ENCODE results near the gene EFHB.
"Not testable (repeated sequence)": the region's sequence is repeated elsewhere in the genome, so short reads cannot be mapped to it uniquely, and the experiment has no call there.

EFHB gene

DNA sequence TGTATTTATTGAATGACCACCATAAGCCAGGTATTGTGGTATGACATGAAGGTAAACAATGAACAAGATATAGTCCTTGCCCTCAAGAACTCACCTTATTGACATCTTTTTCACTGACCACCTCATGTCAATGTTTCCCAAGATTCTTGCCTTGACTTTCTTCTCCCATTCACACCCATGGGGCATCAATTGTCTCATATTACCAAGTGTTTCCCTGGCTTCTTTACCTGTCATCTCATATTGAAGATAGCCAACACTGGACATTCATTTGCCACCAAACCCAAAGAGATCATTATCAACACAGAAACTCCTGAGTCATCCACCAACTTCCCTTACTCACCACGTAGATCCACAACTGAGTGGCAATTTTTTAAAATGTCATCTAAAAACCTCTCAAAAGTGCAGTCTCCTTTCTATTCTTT lies 2.2 kb downstream of the EFHB start:
- no peak for DNase-seq (ENCODE audit: low read depth)

DNA sequence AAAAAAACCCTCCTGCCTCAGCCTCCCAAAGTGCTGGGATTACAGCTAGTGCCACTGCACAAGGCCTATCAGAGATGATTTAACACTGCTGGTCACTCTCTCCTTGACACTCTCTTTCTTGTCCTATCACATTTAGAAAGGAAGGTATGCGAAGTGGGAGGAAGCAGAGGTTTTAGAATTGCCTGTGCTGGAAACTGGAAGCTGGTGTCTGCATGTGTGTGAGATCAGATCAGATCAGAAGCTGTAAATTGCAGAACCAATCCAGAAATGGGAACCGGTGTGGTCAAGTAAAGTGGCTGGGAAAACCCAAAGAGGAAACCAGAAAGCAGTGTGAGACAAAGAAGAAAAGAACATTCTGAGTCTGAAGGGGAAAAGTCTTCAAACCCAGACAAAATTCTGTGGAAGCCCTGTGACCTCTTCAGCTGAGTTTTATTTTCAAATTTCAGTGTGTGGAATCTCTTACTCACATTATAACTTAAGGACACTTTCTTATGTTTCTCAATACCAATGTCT lies 2.8 kb downstream of the EFHB start:
- DNase-seq (ENCODE audit: low read depth): no peak

DNA sequence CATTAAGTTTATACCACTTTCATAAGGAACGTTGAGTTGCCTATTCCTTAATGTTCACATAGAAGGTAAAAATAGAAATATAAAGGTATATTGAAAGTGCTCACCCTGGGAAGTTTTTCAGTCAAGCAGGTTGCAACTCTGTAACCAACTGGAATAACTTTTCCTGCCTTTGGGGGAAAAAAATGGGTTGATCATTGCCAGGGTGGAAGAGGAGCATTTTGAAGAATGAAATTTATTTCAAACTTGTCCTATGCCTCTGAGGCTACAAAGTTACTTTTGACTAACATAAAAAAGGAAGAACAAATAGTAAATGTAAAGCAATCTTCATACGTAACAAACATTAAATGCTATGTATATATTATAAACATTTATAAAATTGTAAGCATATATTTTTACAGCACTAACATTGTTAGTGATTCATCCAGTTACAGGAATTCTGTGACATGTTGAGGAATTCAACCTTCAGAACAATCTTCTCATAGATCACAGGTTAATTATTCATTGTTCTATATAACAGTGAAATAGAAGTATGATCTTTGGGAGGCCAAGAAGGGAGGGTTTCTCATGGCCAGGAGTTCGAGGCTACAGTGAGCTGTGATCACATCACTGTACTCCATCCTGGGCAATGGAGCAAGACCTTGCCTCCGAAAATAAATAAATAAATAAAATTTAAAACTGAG lies 13.5 kb downstream of the EFHB start:
- DNase-seq (ENCODE audit: low read depth): no peak

DNA sequence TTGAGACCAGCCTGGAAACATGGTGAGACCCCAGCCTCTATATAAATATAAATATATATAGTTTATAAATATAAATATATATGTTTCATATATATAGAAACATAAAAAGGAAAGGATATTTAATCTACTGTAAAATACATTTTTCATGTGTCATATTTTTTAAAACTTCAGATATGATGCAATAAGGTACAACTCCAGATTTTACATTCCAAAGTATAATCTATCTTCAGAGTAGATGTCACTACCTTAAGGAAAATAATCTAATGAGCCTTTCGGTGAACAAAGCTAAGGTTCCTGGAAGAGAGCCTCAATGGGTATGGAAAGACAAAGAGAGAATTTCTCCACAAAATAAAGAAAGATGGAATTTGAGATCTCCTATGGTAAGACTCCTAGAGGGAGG lies 16.9 kb downstream of the EFHB start:
- DNase-seq (ENCODE audit: low read depth): no peak

DNA sequence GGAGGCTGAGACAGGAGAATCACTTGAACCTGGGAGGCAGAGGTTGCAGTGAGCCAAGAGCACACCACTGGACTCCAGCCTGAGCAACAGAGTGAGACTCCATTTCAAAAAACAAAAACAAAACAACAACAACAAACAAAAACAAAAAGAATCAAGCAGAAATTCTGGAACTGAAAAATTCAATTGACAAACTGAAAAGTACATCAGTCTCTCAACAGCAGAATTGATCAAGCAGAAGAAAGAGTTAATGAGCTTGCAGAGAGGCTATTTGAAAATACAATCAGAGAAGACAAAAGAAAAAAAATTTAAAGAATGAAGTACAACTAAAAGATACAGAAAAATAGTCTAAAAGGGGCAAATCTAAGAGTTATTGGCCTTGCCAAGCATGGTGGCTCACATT lies 22.6 kb downstream of the EFHB start:
- DNase-seq (ENCODE audit: low read depth): no peak

DNA sequence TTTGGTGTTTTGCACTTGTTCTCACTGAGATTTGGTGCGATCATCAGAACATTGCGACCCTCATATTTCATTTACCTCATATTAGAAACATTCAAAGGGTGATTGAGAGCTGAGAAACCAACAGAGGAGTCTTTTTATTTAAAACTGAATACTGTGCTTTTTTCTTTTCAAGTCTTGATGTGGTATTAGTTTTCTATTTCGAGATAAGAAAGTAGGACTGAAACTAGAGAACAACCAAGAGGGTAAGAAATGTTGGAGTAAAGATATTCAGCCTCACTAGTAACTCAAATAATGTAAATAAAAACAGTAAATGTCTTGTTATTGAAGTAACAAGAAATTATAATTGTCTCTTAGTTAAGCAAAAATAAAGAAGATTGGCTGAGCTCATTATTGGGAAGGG lies 26.5 kb downstream of the EFHB start:
- DNase-seq (ENCODE audit: low read depth): no peak

DNA sequence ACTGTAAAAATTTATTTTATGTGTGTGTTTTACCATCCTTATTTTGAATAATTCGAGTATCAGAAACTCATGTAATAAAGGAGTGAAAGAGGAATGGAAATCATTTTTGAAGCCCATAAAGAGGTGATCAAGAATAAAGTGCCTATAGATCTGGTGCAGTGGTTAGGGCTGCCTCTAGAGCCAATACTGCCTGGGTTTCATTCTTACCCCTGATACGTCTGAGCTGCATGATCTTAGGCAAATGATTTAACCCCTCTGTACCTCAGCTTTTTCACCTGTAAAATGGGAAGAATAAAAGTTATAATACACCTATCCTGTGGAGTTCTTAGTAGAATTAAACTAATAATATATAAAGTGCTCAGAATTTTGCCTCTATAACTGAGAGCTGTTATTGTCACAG lies 30.4 kb downstream of the EFHB start:
- DNase-seq (ENCODE audit: low read depth): no peak

DNA sequence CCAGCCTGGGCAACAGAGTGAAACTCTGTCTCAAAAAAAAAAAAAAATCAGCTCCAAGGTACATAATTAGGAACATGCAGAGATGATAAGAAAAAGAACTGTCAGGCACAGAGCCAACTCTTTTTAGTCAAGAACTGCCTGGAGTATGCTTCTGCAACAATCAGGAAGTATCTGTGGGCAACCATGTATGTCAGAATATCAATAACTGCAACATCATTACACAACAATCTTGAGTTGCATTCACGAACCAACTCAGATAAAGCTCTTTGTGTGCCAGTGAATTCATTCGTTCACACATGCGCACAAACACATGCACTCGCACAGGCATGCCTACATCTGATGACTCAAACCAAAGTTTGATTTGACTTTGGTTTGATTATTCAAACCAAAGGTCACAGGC lies 32.1 kb downstream of the EFHB start:
- DNase-seq (ENCODE audit: low read depth): no peak

DNA sequence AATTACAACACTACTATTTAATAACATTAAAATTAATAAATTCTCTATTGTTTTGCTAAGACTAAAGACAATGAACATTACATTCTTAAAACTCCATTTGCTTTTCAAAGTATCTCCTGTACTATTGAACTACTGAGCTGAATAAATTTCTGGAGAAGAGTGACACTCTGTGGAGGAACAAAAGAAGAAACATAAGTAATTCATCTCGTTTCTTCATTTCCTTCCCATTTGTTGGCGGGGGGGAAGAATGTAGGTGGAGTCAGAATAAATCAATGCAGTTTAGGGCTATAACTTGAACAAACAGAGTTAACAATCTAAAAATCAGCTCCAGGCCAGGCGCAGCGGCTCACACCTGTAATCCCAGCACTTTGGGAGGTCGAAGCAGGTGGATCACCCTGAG lies 32.7 kb downstream of the EFHB start:
- no peak for DNase-seq (ENCODE audit: low read depth)

DNA sequence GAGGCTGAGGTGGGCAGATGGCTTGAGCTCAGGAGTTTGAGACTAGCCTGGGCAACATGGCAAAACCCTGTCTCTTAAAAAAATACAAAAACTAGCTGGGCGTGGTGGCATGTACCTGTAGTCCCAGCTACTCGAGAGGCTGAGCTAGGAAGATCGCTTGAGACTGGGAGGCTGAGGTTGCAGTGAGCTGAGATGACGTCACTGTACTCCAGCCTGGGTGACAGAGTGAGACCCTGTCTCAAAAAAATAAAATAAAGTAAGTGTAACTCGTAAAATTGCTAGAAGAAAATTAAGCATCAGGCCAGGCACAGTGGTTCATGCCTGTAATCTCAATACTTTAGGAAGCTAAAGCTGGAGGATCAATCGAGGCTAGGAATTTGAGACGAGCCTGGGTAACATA lies 34.2 kb downstream of the EFHB start:
- not testable (repeated sequence) for DNase-seq (ENCODE audit: low read depth)

DNA sequence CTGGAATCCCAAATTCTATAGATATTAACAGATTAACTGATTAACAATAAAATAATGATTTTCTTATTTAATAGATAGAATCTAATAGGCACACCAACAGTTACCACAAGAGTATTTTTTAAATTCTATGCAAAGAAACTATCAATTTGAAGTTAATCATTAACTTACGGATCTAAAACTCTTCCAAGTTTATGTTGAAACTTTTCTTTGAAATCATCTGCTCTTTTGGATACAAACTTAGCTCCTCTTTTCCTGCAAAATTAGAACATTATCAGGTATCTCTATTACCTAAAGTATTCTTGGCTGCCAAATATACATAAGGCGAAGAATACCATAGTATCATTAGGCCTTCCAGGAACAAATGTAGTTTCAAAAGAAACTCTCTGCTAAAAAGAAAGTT lies 34.8 kb downstream of the EFHB start:
- no peak for DNase-seq (ENCODE audit: low read depth)

DNA sequence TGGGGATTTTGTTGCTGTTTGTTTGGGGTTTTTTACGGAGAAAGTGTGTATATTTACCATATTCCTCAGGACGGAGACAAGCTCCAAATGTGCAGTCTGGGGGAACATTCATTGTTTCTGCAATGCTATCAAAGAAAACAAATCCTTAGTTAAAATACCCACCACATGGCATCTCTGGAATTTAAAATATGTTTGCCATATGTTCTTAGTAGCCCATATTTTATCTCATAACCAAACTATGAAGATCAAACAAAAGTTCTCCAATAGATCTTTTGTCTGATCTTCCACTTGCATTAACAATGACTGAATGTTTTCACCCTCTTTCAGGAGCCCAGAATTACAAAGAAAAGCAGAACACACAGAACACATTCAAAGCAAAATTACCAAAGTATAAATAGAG lies 35.3 kb downstream of the EFHB start:
- no peak for DNase-seq (ENCODE audit: low read depth)

DNA sequence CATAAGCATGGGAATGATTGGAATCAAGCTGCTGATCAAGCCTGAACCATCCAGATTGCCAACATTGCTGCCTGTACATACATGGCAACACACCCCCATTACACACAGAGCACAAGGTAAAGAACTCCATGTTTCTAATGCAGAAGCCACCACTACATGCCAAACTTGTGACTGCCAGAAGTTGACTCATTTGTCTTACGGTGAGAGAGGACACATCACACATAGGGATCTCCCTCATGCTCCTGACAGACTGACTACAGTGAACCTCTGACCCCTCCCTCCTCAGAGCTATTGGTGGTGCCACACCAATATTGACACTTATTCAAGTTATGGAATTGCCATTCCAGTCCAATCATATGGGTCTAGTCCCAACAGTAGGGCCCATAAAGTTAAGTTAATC lies 42.3 kb downstream of the EFHB start:
- DNase-seq (ENCODE audit: low read depth): no peak

DNA sequence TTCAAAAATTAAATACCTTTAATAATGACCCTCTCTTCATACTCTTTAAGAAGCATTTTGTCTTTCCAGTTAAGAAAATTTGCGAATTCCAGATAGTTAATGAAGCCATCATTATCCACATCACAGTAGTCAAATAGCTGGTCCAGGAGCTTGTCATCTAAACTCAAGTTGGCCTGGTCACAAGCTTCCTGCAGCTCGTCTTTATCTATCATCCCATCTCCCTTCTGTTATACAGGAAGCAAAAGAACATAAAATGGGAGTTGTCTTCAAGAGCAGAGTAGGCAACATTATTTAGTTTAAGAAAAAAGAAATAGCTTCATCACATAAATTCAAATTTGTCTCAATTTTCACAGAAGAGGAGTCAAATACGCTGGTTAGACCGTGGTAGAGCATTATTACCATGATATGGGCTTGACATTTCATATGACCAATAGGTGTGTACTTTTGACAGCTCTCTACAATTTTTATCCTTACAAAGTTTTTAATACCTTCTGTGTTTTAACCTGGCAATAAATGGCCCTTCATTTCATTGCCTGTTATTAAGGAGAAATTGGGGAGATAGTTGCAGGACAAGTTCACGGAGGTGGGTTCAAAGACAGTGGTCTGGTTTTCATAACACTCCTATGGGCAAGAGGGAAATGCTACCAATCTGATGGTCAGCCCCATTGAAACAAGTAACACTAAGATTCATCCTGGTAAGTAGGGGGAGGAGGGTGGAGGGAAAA lies 45.4 kb downstream of the EFHB start:
- DNase-seq (ENCODE audit: low read depth): no peak

DNA sequence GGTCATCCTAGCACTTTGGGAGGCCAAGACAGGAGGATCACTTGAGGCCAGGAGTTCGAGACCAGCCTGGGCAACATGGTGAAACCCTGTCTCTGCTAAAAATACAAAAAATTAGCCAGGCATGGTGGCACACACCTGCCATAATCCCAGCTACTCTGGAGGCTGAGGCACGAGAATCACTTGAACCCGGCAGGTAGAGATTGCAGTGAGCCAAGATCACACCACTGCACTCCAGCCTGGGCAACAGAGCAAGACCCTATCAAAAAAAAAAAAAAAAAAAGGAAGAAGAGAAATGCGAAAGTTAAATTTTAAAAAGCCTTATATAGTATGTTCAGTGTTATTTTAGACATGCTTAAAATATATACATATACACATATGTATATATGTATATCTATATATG lies 46.9 kb downstream of the EFHB start:
- DNase-seq (ENCODE audit: low read depth): not testable (repeated sequence)

DNA sequence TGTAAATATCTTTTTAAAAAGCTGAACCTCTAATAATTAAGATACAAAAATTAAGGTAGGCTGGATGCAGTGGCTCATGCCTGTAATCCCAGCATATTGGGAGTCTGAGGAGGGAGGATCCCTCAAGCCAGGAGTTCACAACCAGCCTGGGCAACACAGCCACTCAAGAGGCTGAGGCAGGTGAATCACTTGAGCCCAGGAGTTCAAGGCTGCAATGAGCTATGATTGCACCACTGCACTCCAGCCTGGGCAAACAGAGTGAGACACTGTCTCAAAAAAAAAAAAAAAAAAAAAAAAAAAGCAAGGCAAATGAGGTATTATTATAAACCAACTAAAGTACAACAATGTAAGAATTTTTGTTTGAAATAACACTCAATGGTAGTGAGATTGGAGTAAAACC lies 47.6 kb downstream of the EFHB start:
- no peak for DNase-seq (ENCODE audit: low read depth)

DNA sequence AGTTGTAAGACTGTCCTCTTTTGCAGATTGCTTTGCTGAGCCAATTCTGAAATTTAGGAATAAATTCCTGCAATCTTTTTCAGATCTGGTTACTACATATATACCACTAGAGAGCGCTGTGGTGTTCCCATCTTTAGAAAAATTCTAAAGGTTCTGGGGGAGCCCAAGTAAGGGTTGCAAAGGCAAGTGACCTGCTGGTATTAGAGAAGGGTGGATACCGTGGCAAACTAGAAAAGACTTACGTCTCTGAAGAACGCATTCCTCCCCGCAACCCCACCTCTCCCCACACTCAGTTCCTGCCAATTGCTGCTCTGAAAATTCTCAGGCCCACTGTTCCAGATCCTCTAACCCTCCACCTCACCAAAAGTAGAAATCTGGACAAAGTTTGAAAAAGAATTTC lies 48.5 kb downstream of the EFHB start:
- DNase-seq (ENCODE audit: low read depth): no peak

DNA sequence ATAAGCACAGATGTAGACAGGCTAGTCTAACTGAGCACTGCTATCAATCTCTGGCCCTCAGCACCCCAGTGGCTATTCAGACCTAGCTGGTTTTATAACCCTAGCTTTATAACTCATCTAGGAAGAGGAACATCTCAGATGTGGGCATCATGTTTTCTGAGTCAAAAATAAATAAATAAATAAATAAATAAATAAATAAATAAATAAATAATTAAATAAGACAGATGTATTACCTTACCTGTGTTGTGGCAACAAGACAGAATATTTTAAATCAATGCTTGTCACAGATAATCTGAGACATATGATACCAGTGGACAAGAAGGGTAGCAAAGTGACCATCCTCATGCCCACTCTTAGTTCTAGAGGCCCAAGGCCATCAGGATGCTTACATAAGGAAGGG lies 52.2 kb downstream of the EFHB start:
- no peak for DNase-seq (ENCODE audit: low read depth)

DNA sequence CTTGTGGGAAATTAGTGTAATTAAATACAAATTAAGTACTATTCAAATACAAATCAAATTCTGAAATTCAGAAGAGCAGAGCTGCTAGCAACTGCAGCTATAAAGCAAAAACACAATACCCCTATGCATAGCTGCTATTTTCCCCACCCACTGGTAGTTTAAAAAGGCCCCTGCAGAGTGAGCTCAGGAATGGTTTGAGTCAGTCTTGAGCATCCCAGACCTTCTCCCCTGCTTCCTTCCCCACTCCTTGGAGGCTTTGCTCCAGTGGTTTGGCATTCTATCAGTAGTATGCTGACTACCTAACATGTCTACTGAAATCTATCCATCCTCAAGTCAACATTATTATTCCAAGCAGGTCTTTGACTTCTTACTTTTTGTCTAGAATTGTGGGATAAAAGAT lies 53.0 kb downstream of the EFHB start:
- no peak for DNase-seq (ENCODE audit: low read depth)

DNA sequence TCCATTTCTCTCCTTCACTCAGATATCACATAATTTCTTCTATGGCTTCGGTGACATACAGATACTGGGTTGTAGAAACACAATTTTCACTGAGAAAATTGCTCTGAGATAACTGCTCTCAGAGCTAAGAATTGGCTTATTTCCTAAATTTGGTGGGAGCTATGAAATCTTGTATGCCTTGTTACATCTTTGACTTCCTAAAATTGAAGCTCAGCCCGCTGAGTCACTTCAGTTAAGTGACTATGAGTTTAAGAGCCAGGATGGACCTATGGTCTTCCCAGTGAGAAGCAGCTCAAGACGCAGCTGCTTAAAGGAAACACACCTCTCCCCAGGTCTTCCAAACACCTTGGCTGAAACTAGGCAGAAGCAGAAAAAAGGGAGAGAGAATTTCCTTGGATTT lies 56.4 kb downstream of the EFHB start:
- no peak for DNase-seq (ENCODE audit: low read depth)

DNA sequence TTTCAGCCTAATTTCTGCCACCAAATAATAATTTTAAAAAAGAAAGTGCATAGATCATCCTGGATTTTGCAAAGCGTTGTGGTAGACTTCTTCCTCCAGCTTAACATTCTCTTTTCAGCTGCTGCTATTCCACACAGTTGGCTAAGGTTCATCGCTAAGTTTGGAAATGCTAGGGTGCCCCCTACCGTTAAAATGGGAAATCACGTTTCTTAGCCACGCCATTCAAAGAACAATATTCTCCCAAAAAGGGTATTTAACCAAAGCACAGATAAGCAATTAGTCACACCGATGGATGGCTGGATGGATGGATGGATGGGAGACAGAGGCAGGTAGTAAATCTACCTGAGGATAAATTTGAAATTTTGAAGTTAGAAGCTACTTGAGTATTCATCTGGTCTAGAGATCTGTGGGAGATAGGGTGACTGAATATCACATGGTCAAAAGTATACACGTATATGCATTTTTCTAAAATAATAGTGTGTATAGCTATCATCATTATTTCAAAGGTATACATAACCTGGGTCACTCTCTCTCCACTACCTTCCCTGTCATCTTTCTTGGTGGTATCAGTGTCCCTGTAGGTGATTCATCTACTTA lies 67.2 kb downstream of the EFHB start:
- no peak for DNase-seq (ENCODE audit: low read depth)

DNA sequence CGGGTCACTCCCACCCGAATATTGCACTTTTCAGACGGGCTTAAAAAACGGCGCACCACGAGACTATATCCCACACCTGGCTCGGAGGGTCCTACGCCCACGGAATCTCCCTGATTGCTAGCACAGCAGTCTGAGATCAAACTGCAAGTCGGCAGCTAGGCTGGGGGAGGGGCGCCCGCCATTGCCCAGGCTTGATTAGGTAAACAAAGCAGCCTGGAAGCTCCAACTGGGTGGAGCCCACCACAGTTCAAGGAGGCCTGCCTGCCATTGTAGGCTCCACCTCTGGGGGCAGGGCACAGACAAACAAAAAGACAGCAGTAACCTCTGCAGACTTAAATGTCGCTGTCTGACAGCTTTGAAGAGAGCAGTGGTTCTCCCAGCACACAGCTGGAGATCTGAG lies 78.7 kb downstream of the EFHB start:
- not testable (repeated sequence) for DNase-seq (ENCODE audit: low read depth)

DNA sequence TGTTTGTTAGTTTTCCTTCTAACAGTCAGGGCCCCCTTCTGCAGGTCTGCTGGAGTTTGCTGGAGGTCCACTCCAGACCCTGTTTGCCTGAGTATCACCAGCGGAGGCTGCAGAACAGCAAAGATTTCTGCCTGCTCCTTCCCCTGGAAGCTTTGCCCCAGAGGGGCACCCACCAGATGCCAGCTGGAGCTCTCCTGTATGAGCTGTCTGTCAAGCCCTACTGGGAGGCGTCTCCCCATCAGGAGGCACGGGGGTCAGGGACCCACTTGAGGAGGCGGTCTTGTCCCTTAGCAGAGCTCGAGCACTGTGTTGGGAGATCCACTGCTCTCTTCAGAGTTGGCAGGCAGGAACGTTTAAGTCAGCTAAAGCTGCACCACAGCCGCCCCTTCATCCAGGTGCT lies 87.4 kb downstream of the EFHB start:
- DNase-seq (ENCODE audit: low read depth): not testable (repeated sequence)

Data from GM04504 (cell line).